Measurements from ENCODE around the gene ACOT13.

- TF ChIP-seq POLR2AphosphoS5 (IDR thresholded peaks at IDR 0.05; ENCODE audit: low read depth, low read length) (no peak), REST (IDR thresholded peaks at IDR 0.05; ENCODE audit: insufficient read depth in 1 of 2, low read depth in 2 of 2, low read length in 2 of 2) (no peak), TAF1 (IDR thresholded peaks at IDR 0.05; ENCODE audit: borderline replicate concordance, insufficient read depth, low read length) (no peak)
Measured at GRCh38 chr6:24734166-24734565, 67.3 kb downstream of the ACOT13 start.
